Measurements from ENCODE around the gene MPP1.

- TF ChIP-seq POLR2AphosphoS5 (IDR thresholded peaks at IDR 0.05), result no peak
- no peak for TF ChIP-seq CTCF (IDR thresholded peaks at IDR 0.05)
- TF ChIP-seq POLR2A (IDR thresholded peaks at IDR 0.05), result no peak
- TF ChIP-seq EP300 (IDR thresholded peaks at IDR 0.05), result no peak
Observed at GRCh38 chrX:154730253-154730891, 74.9 kb downstream of the MPP1 start.

Data from suprapubic skin (tissue), 4 donors.